Pancreas (tissue), 10 donors: ENCODE measurements around the gene DNAH12. TPM values are rescaled to one million over a fixed set of nuclear protein-coding genes. Genes with fewer than 3 reads are reported as not detected.
"Not testable (repeated sequence)": the region's sequence is repeated elsewhere in the genome, so short reads cannot be mapped to it uniquely, and the experiment has no call there.

Experiments
- ATAC-seq, 4 donors: fragments of 200-7000 bp; cut with Tn5 transposase; one replicate each; pipeline versions ENCODE4 v1.8.0 to v1.9.1; 2020; ENCODE audit warnings: mild to moderate bottlenecking in 4 of 4, moderate library complexity in 4 of 4
- DNase-seq, 6 donors: peaks; one replicate each; pipeline ENCODE4 v3.0.0-alpha.2; 2020
- FAIRE-seq: peaks from 2 replicates; lab custom pipeline; 2012; peaks lifted over from hg19 to GRCh38; lab: Jason Lieb, UNC
- H3K27ac ChIP-seq, 4 donors: fragments of 200-600 bp; sonication (generic); 1 replicate in 3 of 4; 2 replicates in 1 of 4; pipeline versions ENCODE4 v1.5.0 to v1.8.0; 2020
- H3K27me3 ChIP-seq, 4 donors: fragments of 200-600 bp; one replicate each; pipeline ENCODE4 v1.8.0; 2021
- H3K36me3 ChIP-seq, 3 donors: fragments of 200-600 bp; sonication (generic) in 1 of 3; one replicate each; pipeline versions ENCODE4 v1.5.0 to v1.8.0; 2020 to 2021
- H3K4me1 ChIP-seq, 3 donors: fragments of 200-600 bp; one replicate each; pipeline ENCODE4 v1.8.0; 2021
- H3K4me3 ChIP-seq, 4 donors: fragments of 200-600 bp; sonication (generic) in 2 of 4; one replicate each; pipeline versions ENCODE4 v1.5.0 to v1.8.0; 2020 to 2021
- H3K9me3 ChIP-seq, 4 donors: fragments of 200-600 bp; one replicate each; pipeline ENCODE4 v1.8.0; 2021
- CTCF ChIP-seq, 4 donors: fragments of 200-600 bp; sonication (generic) in 3 of 4; IDR thresholded peaks; one replicate each; pipeline versions ENCODE4 v1.5.0 to v1.8.0; 2021; ENCODE audit warnings: antibody characterized with exemption in 4 of 4
- WGBS, 2 donors: extraction: QIAGEN DNeasy Blood & Tissue Kit; methylation state at CpG; one replicate each; pipeline ENCODE4 v1.1.7; 2013; 5-methylcytosine and 5-hydroxymethylcytosine counted together
- intact Hi-C, 3 donors: fragments of 100-400 bp; cut with DNase I; formaldehyde crosslinking; loops; one replicate each; pipeline versions ENCODE4 v1.11.1 to v1.14.2; 2022
- polyA plus RNA-seq, 2 donors: library from polyadenylated mRNA; stranded (reverse); fragments of 200-250 nt; gene quantifications; one replicate each; pipeline ENCODE4 v1.2.3, GENCODE V29; 2013
- total RNA-seq, 6 donors: library from RNA; stranded (reverse); fragmentation: NEBNext Ultra II Directional in 4 of 6; extraction: Animal tissue kit (Norgen Biotek cat#: 25700) in 4 of 6; gene quantifications; one replicate each; pipeline versions ENCODE4 v1.2.1 to v1.2.4, GENCODE V29; 2021 to 2023
- donor health status: healthy with polysubstance abuse.
- donor health status: DM: no; HTN: no; CAD: no; lungs with moderate emphysema.
- donor health status: DM: no; HTN: no; CAD: no.
- donor health status: control.
- donor health status: control.
- donor health status: Bipolar disorder and iron deficiency.
- donor health status: DM: yes; HTN: yes; CAD: no.
- donor health status: DM: no; HTN: no; CAD: no.
- donor health status: DM: no; HTN: no; CAD: no.
- donor health status: DM: yes; HTN: yes; CAD: no.

The DNAH12 gene
- total and polyA plus RNA-seq, 8 donors = 0.38 to 6.1 (median 0.90) TPM

GRCh38 chr3:57464801-57465200, 79.3 kb downstream of the DNAH12 start:
- Histone ChIP-seq H3K9me3 (no peaks in the 10 kb centered on the region), H3K4me1 (no peaks in the 10 kb centered on the region), H3K4me3 (no peak overlapping the region), H3K36me3 (no peaks in the 10 kb centered on the region), H3K27me3 (no peaks in the 10 kb centered on the region), H3K27ac (no peak overlapping the region)
- 60 to 74% methylated on average over 4 of the region's 4 CpGs for WGBS, 2 donors
- TF ChIP-seq CTCF (IDR thresholded peaks at IDR 0.05) = no peak
- no peak for DNase-seq
- intact Hi-C loops = no loop called here
- FAIRE-seq = no peak
- ATAC-seq = no peak

- no peak for TF ChIP-seq CTCF (IDR thresholded peaks at IDR 0.05)
- ATAC-seq (no peak), FAIRE-seq (no peak), DNase-seq (no peak)
- intact Hi-C loops = no loop called here
- Histone ChIP-seq H3K36me3 (no peaks in the 10 kb centered on the region), H3K27me3 (no peaks in the 10 kb centered on the region), H3K4me1 (no peaks in the 10 kb centered on the region), H3K4me3 (no peak overlapping the region), H3K9me3 (no peaks in the 10 kb centered on the region), H3K27ac (no peak overlapping the region)
- WGBS, 2 donors = 77 to 94% methylated on average over 3 of the region's 3 CpGs
Measured at GRCh38 chr3:57464011-57464410, 80.1 kb downstream of the DNAH12 start.

- 74 to 75% methylated on average over 14 of the region's 14 CpGs for WGBS, 2 donors
- no peak for FAIRE-seq
Measured at GRCh38 chr3:57451150-57451846, 92.8 kb downstream of the DNAH12 start.

GRCh38 chr3:57449276-57449847, 94.8 kb downstream of the DNAH12 start:
- WGBS, 2 donors = 89 to 91% methylated on average over 24 to 33 of the region's 33 CpGs
- DNase-seq, H3K36me3 ChIP-seq, H3K4me3 ChIP-seq, H3K27me3 ChIP-seq, H3K4me1 ChIP-seq, ATAC-seq, intact Hi-C loops, FAIRE-seq, H3K9me3 ChIP-seq, H3K27ac ChIP-seq: not testable (repeated sequence)

More at GRCh38 chr3:57451150-57451846, 92.8 kb downstream of the DNAH12 start:
- Histone ChIP-seq H3K27ac (no peak overlapping the region), H3K27me3 (no peaks in the 10 kb centered on the region), H3K4me1 (peaks cover 0 to 5% (median 0%) of the 10 kb centered on the region in 3 donors), H3K36me3 (no peaks in the 10 kb centered on the region), H3K9me3 (no peaks in the 10 kb centered on the region), H3K4me3 (no peak overlapping the region)
- intact Hi-C loops = no loop called here
- no peak for ATAC-seq
- DNase-seq = no peak
- TF ChIP-seq CTCF (IDR thresholded peaks at IDR 0.05) = no peak

- not testable (repeated sequence) for FAIRE-seq
Measured at GRCh38 chr3:57448489-57448888, 95.7 kb downstream of the DNAH12 start.

More at GRCh38 chr3:57448489-57448888, 95.7 kb downstream of the DNAH12 start:
- H3K27me3 ChIP-seq, H3K27ac ChIP-seq, ATAC-seq, H3K9me3 ChIP-seq, DNase-seq, H3K36me3 ChIP-seq, H3K4me1 ChIP-seq, intact Hi-C loops, H3K4me3 ChIP-seq: not testable (repeated sequence)
- WGBS, 2 donors = 88 to 89% methylated on average over 5 of the region's 5 CpGs
